ENCODE results near the gene GTPBP1. TPM values are rescaled to one million over a fixed set of nuclear protein-coding genes. Genes with fewer than 3 reads are reported as not detected.

GTPBP1 gene
- total and polyA plus RNA-seq, 2 of the 13 experiments (the other 11 are each of a cell fraction or from before 2014, with no cell fraction given) = 22.3 to 27.0 TPM

- TF ChIP-seq ZNF646 (CRISPR knock-in tag; IDR thresholded peaks at IDR 0.05) (peak; percentile 92), ZNF318 (CRISPR knock-in tag; IDR thresholded peaks at IDR 0.05) (no peak), ZNF513 (CRISPR knock-in tag; conservative IDR thresholded peaks at IDR 0.05) (no peak)
Observed at GRCh38 chr22:38761202-38762162, 55.7 kb downstream of the GTPBP1 start (continued).
